Retinal pigment epithelial cell (primary cell): Measurements from ENCODE around the gene ADAMTS17.

ENCODE experiments used
- DNase-seq: peaks from one replicate; pipeline ENCODE4 v3.0.0-alpha.2; 2010; ENCODE audit warnings: low read depth
- H3K4me3 ChIP-seq: 2 replicates; pipeline ENCODE4 v1.5.1; 2011; ENCODE audit warnings: mild to moderate bottlenecking, low read length, control low read depth, moderate library complexity
- TF ChIP-seq, protein P1 (sequence below): conservative IDR thresholded peaks from 2 replicates; pipeline ENCODE4 v1.5.1; 2011; ENCODE audit warnings: low read depth, low read length, control low read depth, inconsistent platforms

Gene ADAMTS17

GRCh38 chr15:100301910-100302431, 39.8 kb downstream of the ADAMTS17 start:
- TF ChIP-seq, protein P1, sequence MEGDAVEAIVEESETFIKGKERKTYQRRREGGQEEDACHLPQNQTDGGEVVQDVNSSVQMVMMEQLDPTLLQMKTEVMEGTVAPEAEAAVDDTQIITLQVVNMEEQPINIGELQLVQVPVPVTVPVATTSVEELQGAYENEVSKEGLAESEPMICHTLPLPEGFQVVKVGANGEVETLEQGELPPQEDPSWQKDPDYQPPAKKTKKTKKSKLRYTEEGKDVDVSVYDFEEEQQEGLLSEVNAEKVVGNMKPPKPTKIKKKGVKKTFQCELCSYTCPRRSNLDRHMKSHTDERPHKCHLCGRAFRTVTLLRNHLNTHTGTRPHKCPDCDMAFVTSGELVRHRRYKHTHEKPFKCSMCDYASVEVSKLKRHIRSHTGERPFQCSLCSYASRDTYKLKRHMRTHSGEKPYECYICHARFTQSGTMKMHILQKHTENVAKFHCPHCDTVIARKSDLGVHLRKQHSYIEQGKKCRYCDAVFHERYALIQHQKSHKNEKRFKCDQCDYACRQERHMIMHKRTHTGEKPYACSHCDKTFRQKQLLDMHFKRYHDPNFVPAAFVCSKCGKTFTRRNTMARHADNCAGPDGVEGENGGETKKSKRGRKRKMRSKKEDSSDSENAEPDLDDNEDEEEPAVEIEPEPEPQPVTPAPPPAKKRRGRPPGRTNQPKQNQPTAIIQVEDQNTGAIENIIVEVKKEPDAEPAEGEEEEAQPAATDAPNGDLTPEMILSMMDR = no peak
- no peak overlapping the region for H3K4me3 ChIP-seq
- no peak for DNase-seq

- TF ChIP-seq, protein P1 = no peak
- no peak for DNase-seq
- no peak overlapping the region for H3K4me3 ChIP-seq
Observed at GRCh38 chr15:100298257-100298656, 43.5 kb downstream of the ADAMTS17 start.

- DNase-seq = no peak
- H3K4me3 ChIP-seq = no peak overlapping the region
- TF ChIP-seq, protein P1 = no peak
Observed at GRCh38 chr15:100297812-100298211, 44.0 kb downstream of the ADAMTS17 start.

DNA sequence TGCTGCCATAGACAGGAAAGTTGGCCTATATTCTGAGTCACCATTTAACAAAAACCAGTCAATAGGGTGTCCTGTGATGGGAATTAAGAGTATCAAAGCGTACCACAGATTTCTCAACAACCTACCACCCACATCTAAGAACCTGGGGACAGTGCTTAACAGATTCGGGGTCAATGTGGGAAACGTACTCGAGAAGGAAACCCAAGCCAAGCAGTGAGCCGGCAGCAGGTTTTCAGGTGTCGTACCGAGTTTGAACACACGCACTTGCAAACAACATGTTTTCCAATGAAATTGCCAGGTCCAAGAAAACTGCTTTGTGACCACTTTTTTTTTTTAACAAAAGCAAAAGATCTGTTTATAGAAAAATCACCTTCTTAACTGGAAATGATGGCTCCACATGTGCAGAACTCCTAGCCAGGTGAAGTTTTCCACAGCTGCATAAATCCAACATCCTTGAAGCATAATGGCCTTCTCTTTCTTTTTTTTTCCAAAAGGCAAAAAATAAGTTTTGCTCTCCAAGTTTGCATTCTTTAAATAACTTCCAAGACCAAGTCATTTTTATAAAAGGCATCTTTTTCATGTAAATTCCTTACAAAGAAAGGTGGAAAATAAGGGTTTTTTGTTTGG, 45.7 kb downstream of the ADAMTS17 start:
- DNase-seq = no peak
- H3K4me3 ChIP-seq = no peak overlapping the region
- TF ChIP-seq, protein P1 = no peak

GRCh38 chr15:100292010-100292409, 49.8 kb downstream of the ADAMTS17 start:
- no peak for DNase-seq
- no peak overlapping the region for H3K4me3 ChIP-seq
- TF ChIP-seq, protein P1 = no peak

DNA sequence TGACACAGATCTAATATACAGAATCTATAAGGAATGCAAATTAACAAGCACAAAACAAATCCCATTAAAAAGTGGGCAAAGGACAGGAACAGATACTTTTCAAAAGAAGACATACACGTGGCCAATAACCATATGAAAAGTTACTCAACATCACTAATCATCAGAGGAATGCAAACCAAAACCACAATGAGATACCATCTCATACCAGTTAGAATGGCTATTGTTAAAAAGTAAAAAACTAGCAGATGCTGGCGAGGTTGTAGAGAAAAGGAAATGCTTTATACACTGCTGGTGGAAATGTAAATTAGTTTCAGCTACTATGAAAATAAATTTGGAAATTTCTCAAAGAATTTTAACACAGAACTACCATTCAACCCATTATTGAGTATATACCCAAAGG, 50.7 kb downstream of the ADAMTS17 start:
- H3K4me3 ChIP-seq = no peak overlapping the region
- DNase-seq = no peak
- TF ChIP-seq, protein P1 = no peak

GRCh38 chr15:100285641-100286295, 56.0 kb downstream of the ADAMTS17 start:
- no peak for DNase-seq
- H3K4me3 ChIP-seq = no peak overlapping the region
- TF ChIP-seq, protein P1 = no peak
